ENCODE results near the gene PRDM15. TPM values are rescaled to one million over a fixed set of nuclear protein-coding genes. Genes with fewer than 3 reads are reported as not detected.
A peak's percentile ranks its signal among the peaks of the same experiment; 100 is the strongest.

PRDM15 gene
- total RNA-seq, 2 experiments from 2014 or later, result 13.2 to 14.5 TPM

- Mint-ChIP-seq H3K4me3 (no peak overlapping the region), H3K27ac (no peak overlapping the region), H3K27me3 (no peaks in the 10 kb centered on the region), H3K9me3 (no peaks in the 10 kb centered on the region), H3K36me3 (ENCODE audit: low read depth) (peaks cover 11% of the 10 kb centered on the region), H3K4me1 (ENCODE audit: low read depth) (peaks cover 17% of the 10 kb centered on the region)
- intact Hi-C loops (cut with micrococcal nuclease), result no loop called here
- ATAC-seq (no peak), DNase-seq (no peak)
- ChIA-PET POLR2A (interaction anchor here (1.4 kb wide), 1 partner anchor 100 kb away, joined by 4 read pairs; no protein-coding TSS in a partner anchor), CTCF (interaction anchor here (1.0 to 1.6 kb wide), 2 partner anchors 71 to 87 kb away, joined by 3 to 4 read pairs; no protein-coding TSS in a partner anchor)
- TF ChIP-seq CTCF (IDR thresholded peaks at IDR 0.05), result no peak
These were observed 23.8 kb upstream of the PRDM15 start for GRCh38 chr21:41902946-41903345.

- Mint-ChIP-seq H3K4me1 (ENCODE audit: low read depth) (peaks cover 19% of the 10 kb centered on the region), H3K9me3 (no peaks in the 10 kb centered on the region), H3K27me3 (no peaks in the 10 kb centered on the region), H3K36me3 (ENCODE audit: low read depth) (peaks cover 11% of the 10 kb centered on the region), H3K4me3 (no peak overlapping the region), H3K27ac (no peak overlapping the region)
- no peak for TF ChIP-seq CTCF (IDR thresholded peaks at IDR 0.05)
- intact Hi-C loops (cut with micrococcal nuclease), result no loop called here
- DNase-seq, result no peak
- CTCF ChIA-PET, result interaction anchor here (1.0 to 1.6 kb wide), 2 partner anchors 9 to 85 kb away, joined by 4 to 8 read pairs; no protein-coding TSS in a partner anchor
- ATAC-seq, result no peak
- POLR2A ChIA-PET, result interaction anchor here (1.4 kb wide), 1 partner anchor 101 kb away, joined by 4 read pairs; no protein-coding TSS in a partner anchor
These were observed 22.6 kb upstream of the PRDM15 start for GRCh38 chr21:41901782-41902181.

DNA sequence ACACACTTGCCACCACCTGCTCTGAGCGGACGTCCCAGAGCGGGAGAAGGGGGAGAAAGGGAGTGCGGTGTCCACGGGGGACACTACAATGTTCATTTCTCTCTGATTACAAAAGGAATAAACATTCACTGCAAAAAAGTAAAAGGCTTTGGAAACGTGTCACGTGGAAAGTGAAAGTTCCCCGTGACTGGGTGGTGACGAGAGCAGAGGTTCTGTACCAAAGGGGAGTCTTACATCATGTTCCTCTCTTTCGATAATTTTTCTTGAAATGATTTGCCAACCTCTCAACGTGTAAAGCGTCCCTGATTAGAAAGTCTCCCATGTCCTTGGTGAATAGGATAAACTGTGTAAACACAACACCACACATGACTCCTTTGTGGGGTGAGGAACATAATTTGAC lies 22.0 kb upstream of the PRDM15 start:
- DNase-seq, result peak; percentile 58
- CTCF ChIA-PET, result interaction anchor here (1.0 kb wide), 1 partner anchor 10 kb away, joined by 8 read pairs; no protein-coding TSS in a partner anchor
- ATAC-seq, result peak; percentile 28
- Mint-ChIP-seq H3K27ac (peak overlapping the region; percentile 43), H3K36me3 (ENCODE audit: low read depth) (peaks cover 11% of the 10 kb centered on the region), H3K4me1 (ENCODE audit: low read depth) (peaks cover 25% of the 10 kb centered on the region), H3K27me3 (no peaks in the 10 kb centered on the region), H3K4me3 (no peak overlapping the region), H3K9me3 (no peaks in the 10 kb centered on the region)
- intact Hi-C loops (cut with micrococcal nuclease), result no loop called here
- TF ChIP-seq CTCF (IDR thresholded peaks at IDR 0.05), result no peak
- POLR2A ChIA-PET, result no interaction called here

DNA sequence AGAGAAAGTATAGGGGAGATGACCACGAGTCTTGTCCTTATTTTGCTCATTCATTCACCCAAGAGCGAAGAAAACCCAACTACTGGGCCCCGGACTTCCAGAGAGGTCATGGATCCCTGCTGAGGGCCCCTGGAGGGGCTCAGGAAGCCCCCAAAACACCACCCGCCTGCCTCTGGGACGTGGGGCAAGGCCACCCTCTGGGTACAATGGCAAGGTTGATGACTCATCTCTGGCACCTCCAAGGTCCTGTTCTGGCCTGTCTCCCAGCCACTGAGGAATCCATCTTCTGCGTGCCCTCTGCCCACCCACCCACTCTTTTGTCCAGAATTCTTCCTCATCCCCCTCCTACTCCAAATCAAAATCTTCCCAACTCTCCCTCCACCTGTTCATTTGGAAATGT lies 21.3 kb upstream of the PRDM15 start:
- intact Hi-C loops (cut with micrococcal nuclease), result no loop called here
- Mint-ChIP-seq H3K36me3 (ENCODE audit: low read depth) (peaks cover 11% of the 10 kb centered on the region), H3K9me3 (no peaks in the 10 kb centered on the region), H3K4me3 (no peak overlapping the region), H3K27ac (peak overlapping the region; percentile 71), H3K27me3 (no peaks in the 10 kb centered on the region), H3K4me1 (ENCODE audit: low read depth) (peaks cover 31% of the 10 kb centered on the region)
- ChIA-PET POLR2A (no interaction called here), CTCF (interaction anchor here (1.0 kb wide), 1 partner anchor 207 kb away, joined by 3 read pairs; no protein-coding TSS in a partner anchor)
- ATAC-seq, result no peak
- DNase-seq, result no peak
- TF ChIP-seq CTCF (IDR thresholded peaks at IDR 0.05), result no peak

DNA sequence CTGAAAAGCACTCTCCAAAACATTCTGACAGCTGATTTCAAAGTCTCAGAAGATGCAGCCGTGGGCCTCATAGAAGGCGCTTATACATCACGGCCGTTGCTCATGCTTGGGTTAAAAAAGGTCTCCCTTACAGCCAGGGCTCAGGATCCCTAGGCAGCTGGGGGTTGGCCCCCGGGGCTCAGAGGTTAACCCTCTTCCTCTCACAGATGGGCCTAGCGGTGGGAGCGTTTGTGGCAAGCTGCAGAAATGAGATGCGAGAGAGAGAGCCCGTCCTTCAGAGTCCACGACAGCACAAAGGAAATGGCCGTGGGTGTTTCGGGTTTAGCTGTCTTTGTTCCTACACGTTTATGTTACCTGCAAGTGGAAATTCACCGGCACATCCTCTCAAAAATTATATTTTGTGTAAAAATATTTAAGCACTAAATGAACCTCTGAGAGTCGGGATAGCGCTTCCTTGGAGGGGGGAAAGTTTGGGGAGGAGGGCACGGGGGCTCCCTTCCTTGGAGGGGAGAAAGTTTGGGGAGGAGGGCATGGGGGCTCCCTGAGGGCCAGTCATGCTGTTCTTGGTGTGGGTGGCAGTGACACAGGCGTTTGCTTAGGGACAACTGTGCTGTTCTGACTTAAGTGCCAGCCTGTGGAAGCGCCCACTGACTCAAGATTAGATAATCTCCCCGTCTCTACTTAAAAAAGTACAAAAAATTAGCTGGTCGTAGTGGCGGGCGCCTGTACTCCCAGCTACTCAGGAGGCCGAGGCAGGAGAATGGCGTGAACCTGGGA lies 20.5 kb upstream of the PRDM15 start:
- ChIA-PET POLR2A (interaction anchor here (1.5 kb wide), 1 partner anchor 22 kb away, joined by 5 read pairs; no protein-coding TSS in a partner anchor), CTCF (interaction anchor here (0.9 to 1.7 kb wide), 3 partner anchors 24 to 208 kb away, joined by 3 read pairs; no protein-coding TSS in a partner anchor)
- Mint-ChIP-seq H3K4me3 (no peak overlapping the region), H3K27me3 (no peaks in the 10 kb centered on the region), H3K9me3 (no peaks in the 10 kb centered on the region), H3K27ac (peak overlapping the region; percentile 79), H3K4me1 (ENCODE audit: low read depth) (peaks cover 34% of the 10 kb centered on the region), H3K36me3 (ENCODE audit: low read depth) (peaks cover 11% of the 10 kb centered on the region)
- ATAC-seq (peak; percentile 72), DNase-seq (peak; percentile 70)
- TF ChIP-seq CTCF (IDR thresholded peaks at IDR 0.05), result no peak
- intact Hi-C loops (cut with micrococcal nuclease), result no loop called here
